Measurements from ENCODE around the gene CCBE1. TPM values are rescaled to one million over a fixed set of nuclear protein-coding genes. Genes with fewer than 3 reads are reported as not detected.

Gene CCBE1
- total and polyA plus RNA-seq, 2 of the 4 experiments (the other 2 are of a cell fraction) = 64.8 to 148 TPM

- H2BK5ac ChIP-seq (ENCODE audit: low read depth, low read length, poor library complexity, severe bottlenecking) = no peak overlapping the region
- no peak overlapping the region for H3K4me2 ChIP-seq (ENCODE audit: low read depth, low read length)
- no peaks in the 10 kb centered on the region for H3K4me1 ChIP-seq (ENCODE audit: control insufficient read depth, insufficient read depth, low read length)
- no peak overlapping the region for H3K9ac ChIP-seq (ENCODE audit: low read depth, low read length)
- no peak overlapping the region for H3K18ac ChIP-seq (ENCODE audit: low read depth, low read length)
- no peak overlapping the region for H2AK5ac ChIP-seq (ENCODE audit: low read depth, low read length)
- no peak overlapping the region for H4K8ac ChIP-seq (ENCODE audit: low read depth in 2 of 2, low read length in 2 of 2)
- no peaks in the 10 kb centered on the region for H4K20me1 ChIP-seq (ENCODE audit: insufficient read depth, low read length)
- BruUV-seq (replicated peaks) = no TSS peak
- ATAC-seq (ENCODE audit: low read depth) (no peak), DNase-seq (no peak)
- H3K27me3 ChIP-seq (ENCODE audit: control insufficient read depth, insufficient read depth, low read length) = peaks cover 5% of the 10 kb centered on the region
- no peak overlapping the region for H3K56ac ChIP-seq (ENCODE audit: extremely low read depth, insufficient read depth, low read length)
- H3K9me1 ChIP-seq (ENCODE audit: insufficient read depth, low read length) = no peaks in the 10 kb centered on the region
- H3K9me3 ChIP-seq (ENCODE audit: control insufficient read depth, insufficient read depth, low read length) = no peaks in the 10 kb centered on the region
- no peak overlapping the region for H4K91ac ChIP-seq (ENCODE audit: insufficient read depth, low read depth, low read length)
- H3K27ac ChIP-seq (ENCODE audit: insufficient read depth, low read length) = no peak overlapping the region
- H2AFZ ChIP-seq (replicated peaks; ENCODE audit: low read length, poor library complexity) = no peak overlapping the region
- H2BK120ac ChIP-seq (ENCODE audit: low read depth, low read length) = no peak overlapping the region
- dilution Hi-C loops (cut with HindIII; ENCODE audit: low sequenced_read_pairs, unreplicated experiment) (no loop called here), in situ Hi-C loops (cut with MboI; ENCODE audit: low sequenced_read_pairs) (no loop called here), intact Hi-C loops (cut with micrococcal nuclease) (no loop called here)
- WGBS, 2 experiments (ENCODE audit: extremely low coverage in 2 of 2, insufficient read length in 1 of 2) = 90% methylated on average over 2 of the region's 3 CpGs; no CpG with 5 or more reads in 1 of the 2 experiments
- no peak overlapping the region for H2BK15ac ChIP-seq (ENCODE audit: low read depth, low read length)
- no peak overlapping the region for H3K23ac ChIP-seq (ENCODE audit: low read depth, low read length)
- TF ChIP-seq POLR2A (IDR thresholded peaks at IDR 0.05; ENCODE audit: low read depth, low read length) (no peak), NFE2L2 (IDR thresholded peaks at IDR 0.05; ENCODE audit: low read depth, low read length) (no peak), BHLHE40 (IDR thresholded peaks at IDR 0.05; ENCODE audit: low read depth, low read length) (no peak), RFX5 (IDR thresholded peaks at IDR 0.05; ENCODE audit: low read depth, low read length) (no peak), MAFK (IDR thresholded peaks at IDR 0.05; ENCODE audit: low read depth, low read length) (no peak), ELK1 (IDR thresholded peaks at IDR 0.05; ENCODE audit: borderline replicate concordance, low read depth, low read length) (no peak), FOS (IDR thresholded peaks at IDR 0.05; ENCODE audit: low read depth, low read length) (no peak), CEBPB (IDR thresholded peaks at IDR 0.05; ENCODE audit: low read depth, low read length) (no peak), CTCF (conservative IDR thresholded peaks at IDR 0.05; ENCODE audit: low read depth, low read length) (no peak), MXI1 (IDR thresholded peaks at IDR 0.05; ENCODE audit: borderline replicate concordance, low read depth, low read length) (no peak), CHD1 (IDR thresholded peaks at IDR 0.05; ENCODE audit: low read depth, low read length) (no peak), USF2 (IDR thresholded peaks at IDR 0.05; ENCODE audit: low read depth, low read length) (no peak), RCOR1 (IDR thresholded peaks at IDR 0.05; ENCODE audit: insufficient replicate concordance, low read length) (no peak), SMC3 (IDR thresholded peaks at IDR 0.05; ENCODE audit: low read depth, low read length) (no peak), MAZ (IDR thresholded peaks at IDR 0.05; ENCODE audit: borderline replicate concordance, low read depth, low read length) (no peak), RAD21 (IDR thresholded peaks at IDR 0.05; ENCODE audit: low read length) (no peak)
- no peak overlapping the region for H3K4me3 ChIP-seq (ENCODE audit: insufficient read depth, low read depth, low read length)
- H2BK20ac ChIP-seq (ENCODE audit: low read depth, low read length) = no peak overlapping the region
- ChIA-PET POLR2A (ENCODE audit: unreplicated experiment) (no interaction called here), CTCF (interaction anchor here (1.1 to 1.2 kb wide), 2 partner anchors 9 to 144 kb away, joined by 3 to 7 read pairs; no protein-coding TSS in a partner anchor)
- H2AK9ac ChIP-seq (replicated peaks; ENCODE audit: low read depth, low read length, poor library complexity) = no peak overlapping the region
- H3K79me1 ChIP-seq (ENCODE audit: low read depth in 1 of 2, low read length in 2 of 2) = no peaks in the 10 kb centered on the region
- no peaks in the 10 kb centered on the region for H3K36me3 ChIP-seq (ENCODE audit: control insufficient read depth, insufficient read depth, low read length)
- H3K4ac ChIP-seq (ENCODE audit: low read depth, low read length) = no peak overlapping the region
- no peak overlapping the region for H3K14ac ChIP-seq (replicated peaks; ENCODE audit: low read depth, low read length)
- H4K5ac ChIP-seq (ENCODE audit: low read depth, low read length) = no peak overlapping the region
Observed at GRCh38 chr18:59393381-59393780, 303.8 kb downstream of the CCBE1 start.

Measured in IMR-90 (cell line).